Measurements from ENCODE around the gene C4orf50.

C4orf50 gene

GRCh38 chr4:5905714-5906113 is 112.5 kb downstream of the C4orf50 start:
- Histone ChIP-seq H4K20me1 (ENCODE audit: insufficient read depth, low read length) (no peaks in the 10 kb centered on the region), H3K4me2 (ENCODE audit: low read length) (no peak overlapping the region), H3K9ac (ENCODE audit: low read length) (no peak overlapping the region), H3K4me3 (ENCODE audit: low read length) (no peak overlapping the region), H3K79me2 (ENCODE audit: low read length) (no peaks in the 10 kb centered on the region), H3K9me3 (ENCODE audit: insufficient read depth, low read length) (no peaks in the 10 kb centered on the region), H3K27me3 (ENCODE audit: low read depth, low read length) (no peaks in the 10 kb centered on the region), H2AFZ (ENCODE audit: low read depth, low read length) (no peak overlapping the region), H3K36me3 (replicated peaks; ENCODE audit: low read depth, low read length) (no peaks in the 10 kb centered on the region), H3K4me1 (ENCODE audit: low read length) (no peaks in the 10 kb centered on the region), H3K27ac (ENCODE audit: low read length) (no peak overlapping the region)
- TF ChIP-seq CTCF (IDR thresholded peaks at IDR 0.05; ENCODE audit: low read depth, low read length) (no peak), EZH2phosphoT487 (IDR thresholded peaks at IDR 0.05; ENCODE audit: low read depth) (no peak)

DNA sequence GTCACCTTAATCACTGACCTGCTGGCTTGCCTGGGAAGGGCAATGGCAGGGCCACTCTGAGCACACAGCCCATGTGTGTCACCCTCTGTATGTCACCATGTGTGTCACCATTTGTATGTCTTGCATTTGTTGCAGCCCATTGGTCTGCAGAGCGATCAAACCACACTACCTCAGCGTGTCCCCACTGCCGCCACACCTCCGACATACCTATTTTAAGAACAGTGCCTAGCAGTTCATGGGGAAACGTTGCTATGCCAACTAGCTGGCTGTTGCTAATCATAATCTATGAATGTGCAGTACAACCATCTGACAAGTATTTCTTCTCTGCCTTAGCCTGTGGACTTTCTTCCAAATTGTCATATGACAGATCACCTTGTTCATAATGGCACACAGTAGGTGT is 117.4 kb downstream of the C4orf50 start:
- Histone ChIP-seq H3K4me1 (ENCODE audit: low read length) (no peaks in the 10 kb centered on the region), H3K9ac (ENCODE audit: low read length) (no peak overlapping the region), H4K20me1 (ENCODE audit: insufficient read depth, low read length) (no peaks in the 10 kb centered on the region), H2AFZ (ENCODE audit: low read depth, low read length) (no peak overlapping the region), H3K79me2 (ENCODE audit: low read length) (no peaks in the 10 kb centered on the region), H3K36me3 (replicated peaks; ENCODE audit: low read depth, low read length) (no peaks in the 10 kb centered on the region), H3K4me3 (ENCODE audit: low read length) (no peak overlapping the region), H3K27ac (ENCODE audit: low read length) (no peak overlapping the region), H3K4me2 (ENCODE audit: low read length) (no peak overlapping the region), H3K27me3 (ENCODE audit: low read depth, low read length) (peaks cover 8% of the 10 kb centered on the region), H3K9me3 (ENCODE audit: insufficient read depth, low read length) (no peaks in the 10 kb centered on the region)
- no peak for TF ChIP-seq CTCF (IDR thresholded peaks at IDR 0.05; ENCODE audit: low read depth, low read length)
- TF ChIP-seq EZH2phosphoT487 (IDR thresholded peaks at IDR 0.05; ENCODE audit: low read depth) = no peak

- Histone ChIP-seq H3K4me2 (ENCODE audit: low read length) (no peak overlapping the region), H3K4me1 (ENCODE audit: low read length) (no peaks in the 10 kb centered on the region), H3K4me3 (ENCODE audit: low read length) (no peak overlapping the region), H3K27me3 (ENCODE audit: low read depth, low read length) (peaks cover 8% of the 10 kb centered on the region), H3K36me3 (replicated peaks; ENCODE audit: low read depth, low read length) (no peaks in the 10 kb centered on the region), H2AFZ (ENCODE audit: low read depth, low read length) (no peak overlapping the region), H4K20me1 (ENCODE audit: insufficient read depth, low read length) (no peaks in the 10 kb centered on the region), H3K27ac (ENCODE audit: low read length) (no peak overlapping the region), H3K79me2 (ENCODE audit: low read length) (no peaks in the 10 kb centered on the region), H3K9me3 (ENCODE audit: insufficient read depth, low read length) (no peaks in the 10 kb centered on the region), H3K9ac (ENCODE audit: low read length) (no peak overlapping the region)
- TF ChIP-seq CTCF (IDR thresholded peaks at IDR 0.05; ENCODE audit: low read depth, low read length) (no peak), EZH2phosphoT487 (IDR thresholded peaks at IDR 0.05; ENCODE audit: low read depth) (no peak)
Measured at GRCh38 chr4:5899881-5900280, 118.3 kb downstream of the C4orf50 start.

DNA sequence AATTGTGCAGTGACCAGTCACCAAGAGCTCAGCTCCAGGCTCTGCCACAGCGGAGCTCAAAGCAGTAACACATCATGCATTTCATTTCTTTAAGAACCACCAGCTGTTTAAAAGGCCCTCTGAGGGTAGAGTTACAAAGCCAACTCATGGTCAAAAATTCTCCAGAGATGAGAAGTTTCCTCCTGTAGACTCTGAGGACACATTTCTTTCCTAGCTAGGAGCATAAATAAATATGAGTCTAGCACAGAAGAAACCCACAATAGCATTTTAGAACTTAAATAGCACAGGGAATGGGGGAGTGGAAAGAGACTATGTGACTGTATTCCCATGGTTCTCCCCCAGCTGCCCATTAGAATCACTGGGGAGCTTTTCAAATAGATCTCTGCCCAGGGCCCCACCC is 118.8 kb downstream of the C4orf50 start:
- no peak overlapping the region for H3K9ac ChIP-seq (ENCODE audit: low read length)
- no peaks in the 10 kb centered on the region for H3K9me3 ChIP-seq (ENCODE audit: insufficient read depth, low read length)
- peaks cover 8% of the 10 kb centered on the region for H3K27me3 ChIP-seq (ENCODE audit: low read depth, low read length)
- no peaks in the 10 kb centered on the region for H3K36me3 ChIP-seq (replicated peaks; ENCODE audit: low read depth, low read length)
- no peak overlapping the region for H3K4me3 ChIP-seq (ENCODE audit: low read length)
- TF ChIP-seq CTCF (IDR thresholded peaks at IDR 0.05; ENCODE audit: low read depth, low read length) (no peak), EZH2phosphoT487 (IDR thresholded peaks at IDR 0.05; ENCODE audit: low read depth) (no peak)
- no peak overlapping the region for H3K4me2 ChIP-seq (ENCODE audit: low read length)
- no peaks in the 10 kb centered on the region for H3K4me1 ChIP-seq (ENCODE audit: low read length)
- H3K79me2 ChIP-seq (ENCODE audit: low read length) = no peaks in the 10 kb centered on the region
- no peak overlapping the region for H3K27ac ChIP-seq (ENCODE audit: low read length)
- H2AFZ ChIP-seq (ENCODE audit: low read depth, low read length) = no peak overlapping the region
- no peaks in the 10 kb centered on the region for H4K20me1 ChIP-seq (ENCODE audit: insufficient read depth, low read length)
